ENCODE measurements around the gene SPRED2.

The SPRED2 gene, protein sequence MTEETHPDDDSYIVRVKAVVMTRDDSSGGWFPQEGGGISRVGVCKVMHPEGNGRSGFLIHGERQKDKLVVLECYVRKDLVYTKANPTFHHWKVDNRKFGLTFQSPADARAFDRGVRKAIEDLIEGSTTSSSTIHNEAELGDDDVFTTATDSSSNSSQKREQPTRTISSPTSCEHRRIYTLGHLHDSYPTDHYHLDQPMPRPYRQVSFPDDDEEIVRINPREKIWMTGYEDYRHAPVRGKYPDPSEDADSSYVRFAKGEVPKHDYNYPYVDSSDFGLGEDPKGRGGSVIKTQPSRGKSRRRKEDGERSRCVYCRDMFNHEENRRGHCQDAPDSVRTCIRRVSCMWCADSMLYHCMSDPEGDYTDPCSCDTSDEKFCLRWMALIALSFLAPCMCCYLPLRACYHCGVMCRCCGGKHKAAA

DNA sequence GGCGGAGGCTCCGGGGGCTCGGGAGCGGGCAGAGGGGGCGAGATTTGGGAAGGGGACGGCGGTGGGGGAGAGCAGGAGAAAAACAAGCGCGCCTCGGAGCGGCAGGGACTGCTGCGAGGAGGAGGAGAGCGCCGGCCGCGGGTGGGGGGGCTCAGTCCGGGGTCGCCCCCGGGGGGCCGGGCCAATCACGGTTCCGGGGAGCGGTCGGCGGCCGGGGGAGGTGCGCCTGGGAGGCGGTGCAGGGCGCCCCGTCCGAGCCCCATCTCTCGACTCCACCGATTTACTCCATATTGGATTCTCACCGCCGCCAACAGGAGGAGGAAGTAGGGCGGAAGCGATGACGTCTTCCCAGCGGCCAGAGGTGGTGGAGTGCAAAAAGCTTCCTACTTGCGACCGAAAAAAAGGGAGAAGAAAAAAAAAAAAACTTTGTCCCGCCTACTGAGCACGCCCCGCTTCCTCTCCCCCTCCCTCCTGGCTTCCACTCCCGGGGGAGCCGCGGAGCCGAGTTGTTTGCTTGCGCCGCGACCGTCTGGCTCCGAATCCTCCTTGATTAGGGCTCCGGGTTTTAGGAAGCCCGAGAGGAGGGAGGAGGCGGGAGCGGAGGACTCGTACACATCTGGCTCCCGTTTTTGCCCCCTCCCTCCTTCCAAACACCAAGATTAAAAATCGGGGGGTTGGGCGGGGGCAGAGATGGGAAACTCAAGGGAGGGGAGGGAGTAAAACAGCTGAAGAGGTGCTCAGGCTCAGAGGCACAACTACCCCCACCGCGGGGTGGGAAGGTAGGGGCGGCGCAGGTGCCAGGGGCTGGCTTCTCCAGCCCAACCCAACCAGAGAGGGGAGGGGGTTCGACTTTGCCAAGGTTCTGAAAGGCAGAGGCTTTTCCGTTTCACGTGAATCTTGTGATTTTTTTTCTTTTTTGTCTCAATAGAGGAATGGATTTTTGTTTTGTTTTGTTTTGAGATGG, at the start of gene SPRED2:
SPRED2 (minus strand) TSS at position 373 of the 964 bp plus-strand sequence. CDS start 612 bp downstream, outside the sequence.
- peak; percentile 83 for DNase-seq (ENCODE audit: low spot score)

DNA sequence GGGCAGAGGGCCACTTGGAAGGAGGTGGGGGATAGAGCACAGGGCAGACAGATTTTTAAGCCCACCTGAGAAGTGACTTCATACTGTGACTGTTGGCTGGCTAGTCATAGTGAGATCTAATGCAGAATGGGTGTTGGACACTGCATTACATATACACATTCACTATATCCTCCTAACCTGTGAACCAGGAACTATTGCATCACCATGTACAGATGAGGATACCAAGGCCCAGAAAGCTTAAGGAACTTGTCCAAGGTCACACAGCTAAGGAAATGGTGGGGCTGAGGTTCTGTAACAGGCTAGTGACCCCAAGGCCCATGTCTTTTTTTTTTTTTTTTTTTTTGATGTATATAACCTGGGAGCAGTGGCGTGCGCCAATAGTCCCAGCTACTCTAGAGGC, 49.6 kb upstream of the SPRED2 start:
- DNase-seq (ENCODE audit: low spot score) = no peak

DNA sequence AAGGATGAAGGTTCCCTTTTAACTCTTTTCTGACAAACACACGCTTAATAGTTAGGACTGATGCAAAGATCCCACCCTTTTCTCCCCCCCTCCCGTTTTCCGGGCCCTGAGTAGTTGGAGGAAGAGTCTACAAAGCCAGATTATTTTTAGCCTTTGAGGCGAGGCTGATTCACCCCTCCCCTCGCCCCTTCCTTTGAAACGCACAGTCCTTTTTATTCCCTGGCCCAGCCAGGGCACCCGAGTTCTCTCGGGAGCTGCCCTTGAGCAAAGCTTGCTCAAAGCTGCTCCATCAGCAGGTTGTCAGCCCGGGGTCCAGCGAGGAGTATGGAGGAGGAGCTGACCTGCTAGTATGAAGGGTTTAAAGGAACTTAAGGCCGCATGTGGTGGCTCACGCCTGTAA, 47.1 kb upstream of the SPRED2 start:
- peak; percentile 19 for DNase-seq (ENCODE audit: low spot score)

DNA sequence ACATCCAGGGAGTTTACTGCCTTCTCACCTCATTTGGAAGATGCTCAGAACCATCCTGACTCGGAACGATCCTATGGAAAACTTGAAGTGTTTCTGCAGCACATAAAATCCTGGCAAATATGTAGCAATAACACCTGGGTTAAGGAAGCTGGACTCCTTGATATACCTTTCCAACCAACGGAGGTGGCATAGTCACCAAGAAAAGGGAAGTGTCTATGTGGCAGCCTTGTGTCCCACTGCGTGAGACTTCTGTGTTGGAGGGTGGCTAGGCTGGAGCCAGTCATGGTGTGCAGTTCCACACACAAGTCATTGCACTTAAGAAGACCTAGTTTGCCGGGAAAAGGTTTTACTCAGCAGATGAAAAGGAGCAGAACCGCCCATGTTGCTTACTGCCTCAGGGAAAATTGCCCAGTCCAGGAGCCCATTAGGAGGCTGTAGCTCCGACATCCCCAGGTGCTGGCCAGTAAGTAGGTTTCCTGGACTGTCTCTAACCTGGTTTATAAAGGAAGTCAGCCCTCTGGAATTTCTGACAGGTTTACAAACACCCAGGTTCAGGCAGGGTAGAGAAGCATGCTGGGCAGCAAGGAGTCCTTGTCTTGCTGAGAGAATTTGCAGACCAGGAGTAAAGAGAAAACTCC, 46.2 kb upstream of the SPRED2 start:
- DNase-seq (ENCODE audit: low spot score) = no peak

DNA sequence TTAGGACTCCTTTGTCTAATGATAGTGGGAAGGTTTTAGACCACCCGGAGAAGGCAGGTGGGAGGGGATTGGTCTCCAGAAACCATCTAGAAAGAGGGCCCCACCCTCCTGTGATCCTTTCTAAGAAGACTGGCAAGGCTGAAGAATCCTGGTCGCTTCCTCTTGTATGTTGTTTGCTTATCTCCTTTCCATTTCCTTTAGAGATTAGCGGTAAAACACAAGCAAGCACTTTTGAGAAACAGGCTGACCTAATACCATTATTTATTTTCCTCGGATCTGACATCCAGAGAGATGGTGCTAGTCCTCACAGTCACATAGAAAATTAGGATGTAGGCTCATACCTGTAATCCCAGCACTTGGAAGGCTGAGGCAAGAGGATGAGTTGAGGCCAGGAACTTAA, 45.2 kb upstream of the SPRED2 start:
- DNase-seq (ENCODE audit: low spot score) = no peak

DNA sequence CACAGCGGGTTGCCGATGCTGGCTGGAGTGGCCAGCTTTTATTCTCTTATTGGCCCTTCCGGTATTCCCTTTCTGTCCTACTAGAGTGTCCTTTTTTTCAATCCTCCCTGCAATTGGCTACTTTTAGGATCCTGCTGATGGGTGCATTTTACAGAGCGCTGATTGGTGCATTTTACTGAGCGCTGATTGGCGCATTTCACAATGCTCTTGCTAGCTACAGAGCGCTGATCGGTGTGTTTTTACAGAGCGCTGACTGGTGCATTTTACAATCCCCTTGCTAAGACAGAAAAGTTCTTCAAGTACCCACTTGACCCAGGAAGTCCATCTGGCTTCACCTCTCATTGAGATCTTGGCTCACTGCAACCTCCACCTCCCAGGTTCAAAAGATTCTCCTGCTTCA, 44.4 kb upstream of the SPRED2 start:
- DNase-seq (ENCODE audit: low spot score) = no peak

DNA sequence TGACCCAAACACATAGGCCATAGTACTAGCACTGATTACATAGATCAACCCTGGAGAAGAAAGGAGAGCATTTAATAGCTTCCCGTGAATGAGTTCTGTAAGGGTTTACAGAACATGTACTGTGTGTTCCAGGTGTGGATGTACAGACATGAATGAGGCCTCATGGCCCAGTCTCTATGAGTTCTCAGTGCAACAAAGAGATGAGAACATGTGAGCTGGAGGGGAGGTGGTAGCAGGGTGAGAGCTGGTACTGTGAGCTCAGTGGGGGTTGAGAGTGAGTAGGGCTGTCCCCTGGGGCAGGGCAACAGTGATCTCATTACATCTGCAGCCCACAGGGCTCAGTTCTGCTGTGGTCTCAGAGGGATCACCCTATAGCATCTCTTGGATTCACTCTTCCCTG, 42.6 kb upstream of the SPRED2 start:
- no peak for DNase-seq (ENCODE audit: low spot score)

DNA sequence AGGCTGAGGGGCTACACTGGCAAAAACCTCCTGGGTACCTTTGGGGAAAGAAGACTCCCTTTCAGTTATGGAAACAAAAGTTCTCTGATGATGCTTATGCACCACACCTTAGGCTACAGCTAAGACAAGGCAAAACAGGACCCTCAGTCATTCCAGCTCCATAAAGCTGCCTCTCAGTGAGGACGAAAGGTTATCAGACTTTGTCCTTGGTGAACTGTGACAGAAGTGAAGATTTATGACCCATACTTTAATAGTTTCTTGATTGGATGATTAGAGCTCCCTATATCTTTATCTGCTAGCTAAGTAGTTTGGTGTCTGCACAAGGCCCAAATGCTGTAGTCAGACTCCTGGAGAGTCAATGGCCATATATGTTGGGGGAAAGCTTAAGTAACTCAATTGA, 40.6 kb upstream of the SPRED2 start:
- no peak for DNase-seq (ENCODE audit: low spot score)

DNA sequence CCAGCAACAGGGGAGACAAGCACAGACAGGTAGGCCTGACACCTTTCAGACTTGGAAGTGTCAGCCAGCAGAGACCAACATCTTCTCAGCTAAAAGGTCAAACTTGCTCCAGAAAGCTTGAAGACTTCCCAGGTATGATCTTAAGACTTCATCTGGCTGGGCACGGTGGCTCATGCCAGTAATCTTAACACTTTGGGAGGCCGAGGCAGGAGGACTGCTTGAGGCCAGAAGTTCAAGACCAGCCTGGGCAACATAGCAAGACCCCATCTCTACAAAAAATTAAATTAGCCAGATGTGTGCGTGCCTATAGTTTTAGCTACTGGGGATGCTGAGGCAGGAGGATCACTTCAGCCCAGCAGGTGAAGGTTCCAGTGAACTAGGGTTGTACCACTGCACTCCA, 39.0 kb upstream of the SPRED2 start:
- DNase-seq (ENCODE audit: low spot score) = no peak

DNA sequence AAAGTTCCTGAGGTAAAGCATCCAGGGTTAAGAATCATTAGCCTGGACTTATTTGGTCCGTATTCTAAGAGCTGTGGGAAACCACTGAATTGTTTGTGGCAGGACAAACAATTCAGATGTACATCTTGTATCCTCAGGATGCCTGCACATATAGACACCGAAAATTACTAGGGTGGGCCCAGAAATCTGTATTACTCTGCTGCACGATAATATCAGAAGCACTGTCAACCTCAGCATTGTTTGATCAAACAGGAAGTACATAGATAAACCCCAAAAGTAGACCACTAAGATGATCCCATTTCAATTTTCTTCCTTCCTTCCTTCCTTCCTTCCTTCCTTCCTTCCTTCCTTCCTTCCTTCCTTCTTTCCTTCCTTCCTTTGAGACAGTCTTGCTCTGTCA, 34.2 kb upstream of the SPRED2 start:
- DNase-seq (ENCODE audit: low spot score) = no peak

DNA sequence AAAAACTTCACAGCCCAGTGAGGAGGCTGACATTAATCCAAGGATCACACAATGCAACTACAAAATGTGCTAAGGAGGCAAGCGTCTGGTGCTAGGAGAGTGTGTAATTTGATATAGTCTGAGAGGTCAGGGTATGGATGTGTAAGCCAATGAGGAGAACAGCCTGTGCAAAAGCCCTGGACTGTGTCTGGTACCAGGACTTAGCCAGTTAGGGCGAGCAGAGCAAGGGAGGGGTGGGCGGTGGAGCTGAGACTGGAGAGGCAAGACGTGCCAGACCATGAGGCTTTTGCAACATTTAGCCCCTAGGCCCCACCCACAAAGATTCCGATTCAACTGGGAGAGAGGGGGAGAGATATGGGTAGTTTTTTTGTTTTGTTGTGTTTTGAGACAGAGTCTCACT, 33.5 kb upstream of the SPRED2 start:
- no peak for DNase-seq (ENCODE audit: low spot score)

DNA sequence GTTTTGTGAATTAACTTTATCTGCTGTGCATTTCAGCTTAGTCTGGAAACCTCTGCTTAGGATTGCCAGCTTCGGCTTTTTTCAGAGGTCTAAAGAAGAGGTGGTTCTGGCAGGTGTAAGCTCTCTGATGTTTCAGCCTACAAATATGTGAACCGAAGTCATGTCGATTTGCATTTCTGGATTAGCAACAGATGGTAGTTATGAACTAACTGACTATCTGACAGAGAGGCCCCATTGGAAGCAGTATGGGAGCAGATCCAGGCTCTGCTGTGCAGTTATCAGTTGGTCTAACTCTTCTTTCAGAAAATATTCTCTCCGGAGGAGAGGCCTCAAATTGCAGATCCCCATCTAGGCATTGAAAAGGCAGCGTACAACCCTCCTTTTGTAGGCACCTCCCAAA, 32.7 kb upstream of the SPRED2 start:
- no peak for DNase-seq (ENCODE audit: low spot score)

DNA sequence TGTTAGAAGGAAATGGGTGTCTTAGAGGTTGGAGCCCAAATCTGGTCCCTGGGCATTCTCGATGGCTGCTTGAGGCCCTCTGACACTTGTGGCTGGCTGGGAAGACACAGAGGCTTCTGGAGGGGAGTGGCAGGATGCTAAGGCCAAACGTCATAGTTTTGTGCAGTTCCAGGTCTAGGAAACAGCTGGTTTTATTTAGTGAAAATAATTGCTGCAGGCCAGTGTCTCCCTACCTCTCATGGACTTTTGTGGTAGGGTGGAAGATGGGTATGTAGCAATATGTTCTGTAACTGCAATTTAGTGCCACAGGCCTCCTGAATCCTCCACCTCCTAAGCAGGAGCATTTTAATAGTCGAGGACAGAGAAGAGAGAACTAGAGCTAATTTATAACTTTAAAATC, 32.2 kb upstream of the SPRED2 start:
- DNase-seq (ENCODE audit: low spot score) = no peak

DNA sequence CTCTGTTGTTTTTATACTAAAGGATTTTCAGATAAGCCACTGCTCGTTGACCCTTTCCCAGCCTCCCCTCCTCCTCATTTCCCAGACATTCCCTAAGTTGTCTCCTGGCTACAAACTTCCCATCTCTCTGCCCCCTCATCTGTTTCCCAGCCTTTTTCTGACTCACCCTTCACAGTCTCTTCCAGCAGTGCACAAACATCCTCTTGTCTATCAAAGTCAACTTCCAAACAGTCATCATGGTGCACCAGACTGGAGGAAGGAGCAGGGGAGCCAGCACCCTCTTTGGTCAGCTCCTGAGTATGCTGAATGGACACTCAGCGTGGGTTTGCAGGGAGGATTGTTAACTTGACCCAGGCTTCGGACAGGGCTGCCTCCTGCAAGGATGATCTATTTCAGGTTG, 26.6 kb upstream of the SPRED2 start:
- DNase-seq (ENCODE audit: low spot score) = peak; percentile 42

DNA sequence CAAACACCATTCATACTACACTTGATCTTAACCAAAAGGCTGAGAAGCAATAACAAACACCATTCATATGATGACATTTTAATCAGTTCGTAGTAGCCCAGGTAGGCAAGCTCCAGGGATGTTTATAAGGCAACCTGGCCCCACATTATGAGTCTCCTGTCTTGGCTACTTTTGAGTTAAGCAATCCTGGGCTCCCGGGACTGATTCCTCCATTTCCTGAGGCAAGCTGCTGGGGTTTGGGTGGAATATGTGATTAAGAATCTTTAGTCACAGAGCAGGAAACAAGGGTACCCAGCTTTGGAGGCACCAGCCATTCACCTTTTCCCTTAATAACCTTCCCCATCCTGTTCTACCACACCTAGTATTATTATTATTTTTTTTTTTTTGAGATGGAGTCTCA, 24.5 kb upstream of the SPRED2 start:
- no peak for DNase-seq (ENCODE audit: low spot score)

DNA sequence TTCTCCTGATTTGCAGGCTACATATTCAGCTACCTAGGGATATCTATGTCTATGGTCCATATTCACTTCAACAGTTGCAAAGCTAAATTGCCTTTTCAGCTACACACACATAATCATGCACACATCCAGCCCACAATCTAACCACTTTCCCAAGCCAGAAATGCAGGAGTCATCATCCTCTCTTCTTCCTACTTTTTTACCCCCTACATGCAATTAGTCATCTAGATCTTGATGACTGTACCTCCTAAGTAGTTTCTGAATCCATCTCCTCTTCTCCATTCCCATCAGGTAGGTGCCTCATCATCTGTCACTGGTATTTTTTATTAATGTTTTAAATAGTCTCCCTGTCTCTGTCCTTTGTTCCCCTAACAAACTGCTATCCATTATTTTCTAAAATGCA, 23.7 kb upstream of the SPRED2 start:
- peak; percentile 47 for DNase-seq (ENCODE audit: low spot score)

DNA sequence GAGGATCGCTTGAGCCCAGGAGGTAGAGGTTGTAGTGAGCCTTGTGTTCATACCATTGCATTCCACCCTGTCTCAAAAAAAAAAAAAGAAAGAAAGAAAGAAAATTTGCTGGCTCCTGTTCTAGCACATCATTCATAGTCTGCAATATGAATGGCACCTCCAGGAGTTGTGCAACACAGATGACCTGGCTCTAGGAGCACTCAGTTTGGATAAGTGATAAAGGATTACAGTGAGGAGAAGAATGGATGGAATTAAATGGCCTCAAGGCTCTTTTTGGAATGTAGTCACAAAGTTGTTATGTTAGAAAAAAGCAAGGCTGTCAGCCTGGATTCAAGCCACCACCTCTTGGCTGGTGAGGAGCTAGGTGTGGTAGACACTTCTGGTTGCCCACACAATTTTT, 21.5 kb upstream of the SPRED2 start:
- DNase-seq (ENCODE audit: low spot score) = no peak

DNA sequence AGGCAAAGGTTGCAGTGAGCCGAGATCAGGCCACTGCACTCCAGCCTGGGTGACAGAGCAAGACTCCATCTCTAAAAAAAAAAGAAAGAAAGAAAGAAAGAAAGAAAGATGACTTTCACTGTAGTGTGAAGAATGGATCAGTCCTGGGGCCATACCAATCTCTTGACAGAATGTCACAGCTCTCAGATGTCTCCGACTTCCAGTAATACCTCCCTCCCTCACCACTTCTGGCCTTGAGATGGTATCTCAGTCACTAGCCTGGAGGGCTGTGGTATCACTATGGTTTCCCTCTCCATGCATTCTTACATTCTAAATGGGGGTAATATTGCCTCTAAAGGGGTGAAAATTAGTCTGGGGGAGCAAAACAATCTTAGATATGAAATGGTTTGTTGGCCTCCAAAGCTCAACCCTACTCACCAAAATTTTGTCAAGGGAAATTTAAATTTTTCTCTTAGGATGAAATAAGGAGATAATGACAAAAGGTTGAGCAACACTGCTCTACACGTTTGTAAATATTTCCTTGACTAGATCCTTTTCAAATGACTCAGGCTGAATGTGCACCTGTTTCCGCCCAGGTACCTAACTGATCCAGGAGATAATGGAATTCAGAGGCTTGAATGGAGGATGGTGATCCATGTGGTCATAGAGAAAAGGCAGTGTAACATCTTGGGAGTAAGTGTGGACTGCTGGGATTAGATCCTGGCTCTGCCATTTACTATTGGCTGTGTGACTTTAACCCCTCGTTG, 19.9 kb upstream of the SPRED2 start:
- DNase-seq (ENCODE audit: low spot score) = no peak

DNA sequence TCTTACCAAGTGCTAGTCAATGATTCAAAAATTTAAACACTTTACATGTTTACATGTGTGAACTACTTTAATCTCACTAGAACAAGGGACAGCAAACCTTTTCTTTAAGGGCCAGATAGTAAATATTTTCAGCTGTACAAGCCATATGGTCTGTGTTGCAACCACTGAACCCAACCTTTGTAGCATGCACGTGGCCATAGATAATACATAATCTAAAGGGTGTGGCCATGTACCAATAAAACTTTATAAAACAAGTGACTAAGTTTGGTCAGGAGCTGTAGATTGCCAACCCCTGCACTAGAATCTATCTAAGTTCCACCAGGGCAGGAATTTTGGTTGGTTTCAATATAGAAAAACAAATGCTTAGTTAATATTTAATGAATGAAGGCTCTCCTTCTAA, 18.4 kb upstream of the SPRED2 start:
- DNase-seq (ENCODE audit: low spot score) = no peak

DNA sequence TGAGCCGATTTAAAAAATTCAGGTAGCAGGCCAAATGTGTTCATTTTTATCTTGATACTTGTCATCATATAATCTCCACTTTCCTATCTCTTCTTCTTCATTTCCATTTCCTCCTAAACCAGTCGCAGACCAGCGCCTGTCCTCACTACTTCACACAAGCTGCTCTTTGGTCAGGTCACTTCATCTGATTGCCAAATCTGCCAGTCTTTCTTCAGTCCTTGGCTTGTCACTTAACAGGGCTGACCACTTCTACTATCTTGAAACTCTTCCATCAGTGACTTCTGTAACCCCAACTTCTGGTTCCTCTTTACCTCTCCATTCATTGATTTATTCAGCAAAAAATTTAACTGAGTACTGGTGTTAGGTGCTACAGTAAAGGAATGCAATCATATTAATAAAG, 18.0 kb upstream of the SPRED2 start:
- DNase-seq (ENCODE audit: low spot score) = no peak

DNA sequence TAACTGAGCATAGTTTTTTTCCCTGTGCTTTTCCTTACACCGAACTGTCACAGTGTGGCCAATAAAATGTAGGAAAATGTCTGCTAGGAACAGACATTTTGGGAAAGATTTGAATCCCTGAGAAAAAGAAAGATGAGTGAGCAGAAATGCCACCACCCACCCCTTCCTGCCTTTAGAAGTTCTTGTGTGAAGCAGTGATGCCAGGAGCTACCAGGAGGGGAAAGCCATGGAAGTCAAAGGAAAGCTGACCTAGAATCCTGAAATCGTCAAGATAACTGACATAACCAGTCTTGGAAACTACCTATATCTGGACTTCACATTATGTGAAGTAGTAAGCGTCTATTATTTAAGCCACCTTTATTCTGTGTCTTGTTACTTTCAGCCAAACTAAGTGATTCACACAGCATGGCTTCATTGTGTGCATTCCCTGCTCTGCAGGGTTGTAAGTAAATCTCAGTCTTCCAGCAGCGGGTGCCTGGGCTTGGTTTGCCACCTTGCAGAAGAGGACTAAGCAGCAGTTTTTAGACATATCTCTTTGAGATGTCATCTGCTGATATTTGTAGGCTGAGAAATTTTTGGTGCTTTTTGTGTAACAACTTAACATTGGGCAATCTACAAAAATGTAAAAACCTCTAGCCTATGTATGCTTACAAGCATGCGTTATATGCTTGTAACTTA, 11.2 kb upstream of the SPRED2 start:
- no peak for DNase-seq (ENCODE audit: low spot score)

All from hepatic stellate cell (primary cell).